H9 (cell line): ENCODE measurements around the gene VWA8. TPM values are rescaled to one million over a fixed set of nuclear protein-coding genes. Genes with fewer than 3 reads are reported as not detected.

Experiments
- DNase-seq: peaks from one replicate; pipeline ENCODE4 v3.0.0-alpha.2; 2017
- H2AFZ ChIP-seq: one replicate; pipeline ENCODE4 v1.6.1; 2013; ENCODE audit warnings: mild to moderate bottlenecking, low read length, control low read depth, moderate library complexity
- H2AK5ac ChIP-seq: 2 replicates; pipeline ENCODE4 v1.6.1; 2013; ENCODE audit warnings: low read length, control low read depth, mixed read lengths; ENCODE audit not compliant: insufficient read length
- H2BK120ac ChIP-seq: one replicate; pipeline ENCODE4 v1.6.1; 2013; ENCODE audit warnings: low read depth, mild to moderate bottlenecking, low read length, control low read depth, inconsistent platforms; ENCODE audit not compliant: poor library complexity, severe bottlenecking
- H2BK12ac ChIP-seq: 2 replicates; pipeline ENCODE4 v1.6.1; 2013; ENCODE audit warnings: low read length, control low read depth, mixed read lengths, low read depth; ENCODE audit not compliant: insufficient read length
- H2BK15ac ChIP-seq: 2 replicates; pipeline ENCODE4 v1.6.1; 2013; ENCODE audit warnings: low read depth, low read length, control low read depth
- H2BK20ac ChIP-seq: one replicate; pipeline ENCODE4 v1.6.1; 2013; ENCODE audit warnings: low read depth, mild to moderate bottlenecking, low read length, control low read depth, inconsistent platforms; ENCODE audit not compliant: poor library complexity, severe bottlenecking
- H2BK5ac ChIP-seq: 2 replicates; pipeline ENCODE4 v1.6.1; 2013; ENCODE audit warnings: low read length, control low read depth, mixed read lengths; ENCODE audit not compliant: insufficient read length
- H3K14ac ChIP-seq: 2 replicates; pipeline ENCODE4 v1.6.1; 2013; ENCODE audit warnings: low read length, control low read depth; ENCODE audit not compliant: insufficient read depth
- H3K18ac ChIP-seq: 2 replicates; pipeline ENCODE4 v1.6.1; 2013; ENCODE audit warnings: low read depth, mild to moderate bottlenecking, mixed read lengths, low read length, control low read depth; ENCODE audit not compliant: insufficient read length
- H3K23ac ChIP-seq: 2 replicates; pipeline ENCODE4 v1.6.1; 2013; ENCODE audit warnings: low read length, control low read depth, mixed read lengths, low read depth; ENCODE audit not compliant: insufficient read length
- H3K23me2 ChIP-seq: 2 replicates; pipeline ENCODE4 v1.6.1; 2013; ENCODE audit warnings: low read depth, mild to moderate bottlenecking, mixed read lengths, low read length, control low read depth; ENCODE audit not compliant: insufficient read length, poor library complexity, severe bottlenecking
- H3K27ac ChIP-seq: 2 replicates; pipeline ENCODE4 v1.5.1; 2013; ENCODE audit warnings: low read length, control low read depth, mixed read lengths, low read depth; ENCODE audit not compliant: insufficient read length
- H3K27me3 ChIP-seq: 2 replicates; pipeline ENCODE4 v1.6.1; 2013; ENCODE audit warnings: low read length, control low read depth, inconsistent platforms; ENCODE audit not compliant: insufficient read depth
- H3K4ac ChIP-seq: 2 replicates; pipeline ENCODE4 v1.6.1; 2013; ENCODE audit warnings: low read depth, mild to moderate bottlenecking, control low read depth, inconsistent platforms, low read length, moderate library complexity
- H3K4me1 ChIP-seq: 2 replicates; pipeline ENCODE4 v1.6.1; 2013; ENCODE audit warnings: low read length, control low read depth, inconsistent platforms; ENCODE audit not compliant: insufficient read depth
- H3K4me2 ChIP-seq: 2 replicates; pipeline ENCODE4 v1.6.1; 2013; ENCODE audit warnings: low read length, control low read depth, mixed read lengths; ENCODE audit not compliant: insufficient read length, insufficient read depth
- H3K56ac ChIP-seq: 2 replicates; pipeline ENCODE4 v1.6.1; 2013; ENCODE audit warnings: low read depth, mild to moderate bottlenecking, mixed read lengths, low read length, control low read depth; ENCODE audit not compliant: insufficient read length
- H3K79me1 ChIP-seq: 2 replicates; pipeline ENCODE4 v1.6.1; 2013; ENCODE audit warnings: low read depth, mild to moderate bottlenecking, moderate library complexity, low read length, control low read depth, inconsistent platforms; ENCODE audit not compliant: insufficient read depth, poor library complexity, severe bottlenecking
- H3K79me2 ChIP-seq: 2 replicates; pipeline ENCODE4 v1.6.1; 2013; ENCODE audit warnings: low read length, control low read depth, inconsistent platforms; ENCODE audit not compliant: insufficient read depth
- H3K9ac ChIP-seq: 2 replicates; pipeline ENCODE4 v1.6.1; 2013; ENCODE audit warnings: low read length, control low read depth, mixed read lengths; ENCODE audit not compliant: insufficient read length; ENCODE audit errors: extremely low read depth
- H3K9me3 ChIP-seq: one replicate; pipeline ENCODE4 v1.6.1; 2013; ENCODE audit warnings: low read depth, low read length, inconsistent platforms; ENCODE audit not compliant: control insufficient read depth
- H3T11ph ChIP-seq: one replicate; pipeline ENCODE4 v1.6.1; 2013; ENCODE audit warnings: mild to moderate bottlenecking, low read length, control low read depth, inconsistent platforms
- H4K20me1 ChIP-seq: one replicate; pipeline ENCODE4 v1.6.1; 2013; ENCODE audit not compliant: control insufficient read depth, insufficient read length, insufficient read depth
- H4K5ac ChIP-seq: 2 replicates; pipeline ENCODE4 v1.6.1; 2013; ENCODE audit warnings: low read depth, mild to moderate bottlenecking, mixed read lengths, low read length, control low read depth; ENCODE audit not compliant: insufficient read length
- H4K8ac ChIP-seq: replicated peaks from 2 replicates; pipeline ENCODE4 v1.6.1; 2013; ENCODE audit warnings: low read length, control low read depth, mixed read lengths, low read depth; ENCODE audit not compliant: insufficient read length
- H4K91ac ChIP-seq: 2 replicates; pipeline ENCODE4 v1.6.1; 2013; ENCODE audit warnings: low read depth, mild to moderate bottlenecking, moderate library complexity, mixed read lengths, low read length, control low read depth; ENCODE audit not compliant: insufficient read length
- H3K27ac Mint-ChIP-seq, 3 experiments: 2 replicates in 2 of 3; 3 replicates in 1 of 3; pipeline ENCODE4 v1.8.0; 2020 to 2021; ENCODE audit warnings: mixed read lengths in 3 of 3, mild to moderate bottlenecking in 1 of 3, moderate library complexity in 1 of 3
- H3K27me3 Mint-ChIP-seq: 2 replicates; pipeline ENCODE4 v1.8.0; 2021; ENCODE audit warnings: low read depth, mild to moderate bottlenecking, moderate library complexity, mixed read lengths
- H3K36me3 Mint-ChIP-seq, 3 experiments: 2 replicates in 2 of 3; 3 replicates in 1 of 3; pipeline ENCODE4 v1.8.0; 2020 to 2021; ENCODE audit warnings: low read depth in 3 of 3, mixed read lengths in 3 of 3; ENCODE audit not compliant: insufficient read depth in 1 of 3
- H3K4me1 Mint-ChIP-seq, 2 experiments: 2 replicates each; pipeline ENCODE4 v1.8.0; 2020; ENCODE audit warnings: mixed read lengths in 2 of 2
- H3K4me3 Mint-ChIP-seq, 2 experiments: 2 replicates in 1 of 2; 3 replicates in 1 of 2; pipeline ENCODE4 v1.8.0; 2020 to 2021; ENCODE audit warnings: mild to moderate bottlenecking in 2 of 2, mixed read lengths in 2 of 2, moderate library complexity in 1 of 2
- H3K9me3 Mint-ChIP-seq, 2 experiments: 2 replicates in 1 of 2; 3 replicates in 1 of 2; pipeline ENCODE4 v1.8.0; 2020; ENCODE audit warnings: mild to moderate bottlenecking in 2 of 2, mixed read lengths in 2 of 2, moderate library complexity in 1 of 2
- WGBS: extraction: QIAGEN DNeasy Blood & Tissue Kit; methylation state at CpG from one replicate; pipeline ENCODE4 v1.1.7; 2013; ENCODE audit warnings: missing lambda C conversion rate, low lambda C conversion rate, mixed read lengths; ENCODE audit not compliant: insufficient read length; ENCODE audit errors: extremely low coverage; 5-methylcytosine and 5-hydroxymethylcytosine counted together
- total RNA-seq: library from RNA; stranded (reverse); gene quantifications from 2 replicates; pipeline ENCODE4 v1.2.1, GENCODE V29; 2021
- TF ChIP-seq, protein P1 (sequence below): fragments of 200-600 bp; sonication (generic); conservative IDR thresholded peaks from 3 replicates; pipeline ENCODE4 v1.8.0; 2021; ENCODE audit warnings: antibody characterized with exemption, mild to moderate bottlenecking

The VWA8 gene
- total RNA-seq, 1 experiment from 2014 or later = 17.4 TPM

DNA sequence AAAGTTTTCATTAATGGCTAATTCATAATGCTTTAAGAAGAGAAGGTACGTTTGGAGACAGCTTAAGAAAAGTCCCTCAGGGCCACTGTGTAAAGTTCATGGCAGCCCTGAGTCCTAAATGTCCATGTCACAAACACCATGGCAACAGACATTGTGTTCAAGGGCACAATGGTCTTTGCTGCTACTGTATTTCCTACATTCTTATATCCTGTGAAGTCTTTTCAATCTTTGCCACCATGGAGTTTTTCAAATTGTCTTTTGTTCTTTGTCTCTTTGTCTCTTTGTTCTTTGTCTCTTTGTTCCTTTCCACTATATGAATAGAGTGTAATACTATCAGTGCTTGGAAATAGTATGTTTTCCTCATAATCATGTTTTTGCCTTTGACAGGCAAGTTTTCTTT is 178.8 kb downstream of the VWA8 start:
- H4K20me1 ChIP-seq = no peaks in the 10 kb centered on the region
- H3K18ac ChIP-seq = no peak overlapping the region
- peaks cover 6 to 7% of the 10 kb centered on the region in 2 experiments; a peak in 2 of 4 replicates for H3K4me1 Mint-ChIP-seq
- H3T11ph ChIP-seq = no peak overlapping the region
- no peak overlapping the region for H4K91ac ChIP-seq
- no peaks in the 10 kb centered on the region for H3K79me1 ChIP-seq
- no peaks in the 10 kb centered on the region for H3K23me2 ChIP-seq
- no peak overlapping the region for H3K4me2 ChIP-seq
- no peak overlapping the region for H3K27ac ChIP-seq
- H3K27me3 Mint-ChIP-seq = no peaks in the 10 kb centered on the region
- H2BK120ac ChIP-seq = no peak overlapping the region
- no peak overlapping the region for H3K56ac ChIP-seq
- H4K8ac ChIP-seq = no peak overlapping the region
- H4K5ac ChIP-seq = no peak overlapping the region
- H2BK20ac ChIP-seq = no peak overlapping the region
- no peaks in the 10 kb centered on the region for H3K4me1 ChIP-seq
- no peak overlapping the region for H2BK5ac ChIP-seq
- no peak overlapping the region for H3K27ac Mint-ChIP-seq
- H3K14ac ChIP-seq = no peak overlapping the region
- H3K9ac ChIP-seq = no peak overlapping the region
- TF ChIP-seq, protein P1, sequence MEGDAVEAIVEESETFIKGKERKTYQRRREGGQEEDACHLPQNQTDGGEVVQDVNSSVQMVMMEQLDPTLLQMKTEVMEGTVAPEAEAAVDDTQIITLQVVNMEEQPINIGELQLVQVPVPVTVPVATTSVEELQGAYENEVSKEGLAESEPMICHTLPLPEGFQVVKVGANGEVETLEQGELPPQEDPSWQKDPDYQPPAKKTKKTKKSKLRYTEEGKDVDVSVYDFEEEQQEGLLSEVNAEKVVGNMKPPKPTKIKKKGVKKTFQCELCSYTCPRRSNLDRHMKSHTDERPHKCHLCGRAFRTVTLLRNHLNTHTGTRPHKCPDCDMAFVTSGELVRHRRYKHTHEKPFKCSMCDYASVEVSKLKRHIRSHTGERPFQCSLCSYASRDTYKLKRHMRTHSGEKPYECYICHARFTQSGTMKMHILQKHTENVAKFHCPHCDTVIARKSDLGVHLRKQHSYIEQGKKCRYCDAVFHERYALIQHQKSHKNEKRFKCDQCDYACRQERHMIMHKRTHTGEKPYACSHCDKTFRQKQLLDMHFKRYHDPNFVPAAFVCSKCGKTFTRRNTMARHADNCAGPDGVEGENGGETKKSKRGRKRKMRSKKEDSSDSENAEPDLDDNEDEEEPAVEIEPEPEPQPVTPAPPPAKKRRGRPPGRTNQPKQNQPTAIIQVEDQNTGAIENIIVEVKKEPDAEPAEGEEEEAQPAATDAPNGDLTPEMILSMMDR = no peak
- no peak for DNase-seq
- no CpG with 5 or more reads among the region's 1 CpG for WGBS
- H3K4me3 Mint-ChIP-seq = no peak overlapping the region
- no peaks in the 10 kb centered on the region for H3K79me2 ChIP-seq
- H3K4ac ChIP-seq = no peak overlapping the region
- H3K9me3 Mint-ChIP-seq = no peaks in the 10 kb centered on the region
- no peaks in the 10 kb centered on the region for H3K36me3 Mint-ChIP-seq
- no peaks in the 10 kb centered on the region for H3K27me3 ChIP-seq
- H2BK15ac ChIP-seq = no peak overlapping the region
- H3K23ac ChIP-seq = no peak overlapping the region
- no peak overlapping the region for H2AFZ ChIP-seq
- no peaks in the 10 kb centered on the region for H3K9me3 ChIP-seq
- H2BK12ac ChIP-seq = no peak overlapping the region
- H2AK5ac ChIP-seq = no peak overlapping the region
